Breast epithelium (tissue), 4 donors: ENCODE measurements around the gene GSDMA. TPM values are rescaled to one million over a fixed set of nuclear protein-coding genes. Genes with fewer than 3 reads are reported as not detected.
A peak's percentile ranks its signal among the peaks of the same experiment; 100 is the strongest.

Experiments used
- DNase-seq, 2 donors: peaks; one replicate each; pipeline ENCODE4 v3.0.0-alpha.2; 2019; ENCODE audit warnings: low spot score in 2 of 2
- H3K27ac ChIP-seq, 2 donors: fragments of 200-600 bp; sonication (generic) in 1 of 2; one replicate each; pipeline ENCODE4 v1.5.1; 2016 to 2019; ENCODE audit warnings: mild to moderate bottlenecking in 1 of 2
- H3K27me3 ChIP-seq, 2 donors: fragments of 200-600 bp; sonication (generic) in 1 of 2; one replicate each; pipeline versions ENCODE4 v1.5.1 to v1.6.0; 2017 to 2019; ENCODE audit warnings: control low read depth in 1 of 2, mild to moderate bottlenecking in 1 of 2
- H3K36me3 ChIP-seq: fragments of 200-600 bp; one replicate; pipeline ENCODE4 v1.5.1; 2019
- H3K4me1 ChIP-seq, 2 donors: fragments of 200-600 bp; sonication (generic); one replicate each; pipeline ENCODE4 v1.5.1; 2016 to 2019; ENCODE audit warnings: control low read depth in 1 of 2
- H3K4me3 ChIP-seq, 3 donors: fragments of 200-600 bp; sonication (generic); 1 replicate in 2 of 3; 2 replicates in 1 of 3; pipeline ENCODE4 v1.5.1; 2016 to 2019; ENCODE audit warnings: mild to moderate bottlenecking in 3 of 3, moderate library complexity in 2 of 3
- H3K9me3 ChIP-seq, 2 donors: fragments of 200-600 bp; sonication (generic) in 1 of 2; one replicate each; pipeline ENCODE4 v1.5.1; 2016 to 2019; ENCODE audit warnings: control low read depth in 1 of 2
- POLR2A ChIP-seq: fragments of 450-650 bp; IDR thresholded peaks from one replicate; pipeline ENCODE4 v1.6.1; 2016; ENCODE audit warnings: antibody characterized with exemption, mild to moderate bottlenecking, moderate library complexity
- POLR2AphosphoS5 ChIP-seq, 3 donors: sonication (generic); formaldehyde crosslinking; IDR thresholded peaks; one replicate each; pipeline ENCODE4 v1.6.1; 2017; ENCODE audit warnings: antibody characterized with exemption in 3 of 3
- intact Hi-C: fragments of 100-400 bp; cut with DNase I; formaldehyde crosslinking; loops from one replicate; pipeline ENCODE4 v1.15.1; 2023; ENCODE audit warnings: low total_unique reads
- total RNA-seq, 3 donors: library from RNA; depleted of rRNA; stranded (reverse); fragments of >200 nt; gene quantifications; one replicate each; pipeline ENCODE4 v1.1.0, GENCODE V29; 2016
- TF ChIP-seq, protein P1 (sequence below), 3 donors: fragments of 450-650 bp; IDR thresholded peaks; one replicate each; pipeline ENCODE4 v1.5.1; 2016 to 2017; ENCODE audit warnings: antibody characterized with exemption in 3 of 3, mild to moderate bottlenecking in 3 of 3, moderate library complexity in 3 of 3

Gene GSDMA
- total RNA-seq, 3 donors from 2014 or later: 0.44 to 3.4 TPM; not detected in 1

DNA sequence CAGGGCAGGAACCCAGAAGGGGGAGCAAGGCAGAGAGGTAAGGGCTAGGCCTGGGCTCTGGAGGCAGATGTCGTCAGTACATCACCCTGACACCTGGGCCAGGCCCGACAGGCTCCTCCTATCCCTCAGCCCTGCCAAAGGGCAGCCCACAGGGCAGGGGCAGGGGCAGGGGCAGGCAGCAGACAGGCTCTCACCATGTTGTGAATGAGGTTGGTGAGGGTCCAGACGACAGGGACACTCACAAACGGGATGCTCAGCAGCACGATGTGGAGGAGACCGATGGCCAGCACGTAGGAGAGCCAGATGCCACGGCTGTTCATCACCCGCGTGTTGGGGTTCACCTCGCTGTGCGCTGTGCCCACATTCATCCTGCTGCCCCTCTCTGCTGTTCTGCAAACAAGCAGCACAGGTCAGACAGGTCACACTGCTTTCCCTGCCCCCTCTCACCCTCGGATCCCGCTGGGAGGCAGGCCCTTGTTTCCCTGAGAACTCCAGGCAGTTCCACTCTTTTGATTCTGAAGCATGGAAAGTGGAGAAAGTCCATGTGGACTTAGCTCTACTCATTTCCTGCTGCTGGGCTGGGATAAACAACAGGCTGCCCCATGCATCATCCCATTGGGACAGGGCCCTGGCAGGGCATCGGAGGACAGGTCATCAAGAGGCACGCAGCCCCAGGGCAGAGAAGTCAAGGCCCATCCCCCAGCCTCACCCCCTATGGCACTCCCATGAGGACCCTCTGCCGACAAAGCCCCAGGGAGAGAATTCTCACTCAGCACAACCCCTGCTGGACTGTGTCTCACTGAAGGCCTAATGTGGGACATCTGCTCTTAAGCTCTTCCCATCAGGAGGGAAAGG is 38.7 kb upstream of the GSDMA start:
- peaks cover 11 to 23% of the 10 kb centered on the region in 2 donors for H3K4me1 ChIP-seq
- TF ChIP-seq, protein P1, sequence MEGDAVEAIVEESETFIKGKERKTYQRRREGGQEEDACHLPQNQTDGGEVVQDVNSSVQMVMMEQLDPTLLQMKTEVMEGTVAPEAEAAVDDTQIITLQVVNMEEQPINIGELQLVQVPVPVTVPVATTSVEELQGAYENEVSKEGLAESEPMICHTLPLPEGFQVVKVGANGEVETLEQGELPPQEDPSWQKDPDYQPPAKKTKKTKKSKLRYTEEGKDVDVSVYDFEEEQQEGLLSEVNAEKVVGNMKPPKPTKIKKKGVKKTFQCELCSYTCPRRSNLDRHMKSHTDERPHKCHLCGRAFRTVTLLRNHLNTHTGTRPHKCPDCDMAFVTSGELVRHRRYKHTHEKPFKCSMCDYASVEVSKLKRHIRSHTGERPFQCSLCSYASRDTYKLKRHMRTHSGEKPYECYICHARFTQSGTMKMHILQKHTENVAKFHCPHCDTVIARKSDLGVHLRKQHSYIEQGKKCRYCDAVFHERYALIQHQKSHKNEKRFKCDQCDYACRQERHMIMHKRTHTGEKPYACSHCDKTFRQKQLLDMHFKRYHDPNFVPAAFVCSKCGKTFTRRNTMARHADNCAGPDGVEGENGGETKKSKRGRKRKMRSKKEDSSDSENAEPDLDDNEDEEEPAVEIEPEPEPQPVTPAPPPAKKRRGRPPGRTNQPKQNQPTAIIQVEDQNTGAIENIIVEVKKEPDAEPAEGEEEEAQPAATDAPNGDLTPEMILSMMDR (IDR thresholded peaks at IDR 0.05): no peak
- no peak for TF ChIP-seq POLR2AphosphoS5 (IDR thresholded peaks at IDR 0.05)
- no peak for TF ChIP-seq POLR2A
- intact Hi-C loops: no loop called here
- H3K9me3 ChIP-seq: no peaks in the 10 kb centered on the region
- no peak for DNase-seq
- no peaks in the 10 kb centered on the region for H3K27me3 ChIP-seq
- no peaks in the 10 kb centered on the region for H3K36me3 ChIP-seq
- peak overlapping the region; percentile 22 to 93 for H3K27ac ChIP-seq
- no peak overlapping the region for H3K4me3 ChIP-seq

DNA sequence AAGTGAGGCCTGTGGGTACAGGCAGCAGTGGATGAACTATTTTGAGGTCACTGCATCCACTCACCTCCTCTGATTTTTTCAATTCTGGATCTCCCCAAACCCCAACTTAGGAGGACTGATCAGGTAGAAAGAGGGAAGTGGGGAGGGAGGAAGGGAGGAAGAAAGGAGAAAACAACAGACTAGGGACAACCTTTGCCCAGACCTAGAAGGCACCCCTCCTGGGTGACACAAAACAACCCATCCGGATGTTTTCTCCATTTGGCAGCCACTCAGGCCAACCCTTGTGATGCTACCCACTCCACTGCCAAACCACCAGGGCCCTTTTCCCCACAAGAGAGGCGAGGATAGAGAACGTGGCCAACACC is 38.1 kb upstream of the GSDMA start:
- peaks cover 11 to 23% of the 10 kb centered on the region in 2 donors for H3K4me1 ChIP-seq
- no peaks in the 10 kb centered on the region for H3K27me3 ChIP-seq
- no peaks in the 10 kb centered on the region for H3K36me3 ChIP-seq
- H3K9me3 ChIP-seq: no peaks in the 10 kb centered on the region
- DNase-seq: no peak
- H3K4me3 ChIP-seq: no peak overlapping the region
- TF ChIP-seq POLR2AphosphoS5 (IDR thresholded peaks at IDR 0.05): no peak
- TF ChIP-seq POLR2A: no peak
- TF ChIP-seq, protein P1 (IDR thresholded peaks at IDR 0.05): no peak
- H3K27ac ChIP-seq: peak overlapping the region; percentile 22 to 93
- intact Hi-C loops: no loop called here

DNA sequence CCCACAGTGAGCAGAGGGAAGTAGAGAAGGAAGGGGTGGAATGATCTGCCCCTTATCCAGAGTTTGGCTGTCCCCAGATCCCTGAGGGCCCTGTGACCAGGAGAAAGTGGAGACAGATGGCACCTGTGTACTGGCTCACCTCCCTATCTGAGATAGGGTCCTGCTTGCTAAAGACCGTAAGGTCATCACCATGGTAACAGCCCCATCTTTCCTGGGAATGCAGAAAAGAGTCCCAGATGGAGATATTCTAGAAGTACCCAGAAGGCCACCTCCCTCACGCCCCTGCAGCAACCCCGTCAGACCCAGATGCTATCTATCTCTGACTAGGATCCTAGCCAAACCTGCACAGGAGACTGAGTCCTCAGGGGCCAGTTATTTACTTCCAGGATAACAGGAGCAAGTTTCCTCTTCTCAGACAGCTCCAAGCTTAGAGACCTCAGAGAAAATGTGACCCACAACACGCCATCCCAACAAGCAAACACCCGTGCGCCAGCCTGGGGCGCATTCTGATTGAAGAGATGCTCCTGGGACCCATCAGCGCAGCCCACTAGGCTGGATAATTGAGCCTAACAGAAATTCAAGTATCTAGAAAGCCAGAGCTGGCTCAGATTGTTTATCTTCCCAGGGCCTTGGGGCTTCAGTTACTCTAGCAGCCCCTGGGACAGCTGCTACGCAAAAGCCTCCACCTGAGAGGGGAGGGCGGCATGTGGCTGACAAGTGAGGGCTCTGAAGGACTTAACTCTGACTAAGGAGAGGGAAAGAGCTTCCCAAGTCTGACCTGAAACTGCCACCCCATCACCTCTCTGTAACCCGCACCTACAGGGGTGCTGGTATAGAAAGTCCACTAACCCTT is 37.3 kb upstream of the GSDMA start:
- H3K4me3 ChIP-seq: peak overlapping the region in 1 of 3 donors; percentile 88
- intact Hi-C loops: no loop called here
- H3K27ac ChIP-seq: peak overlapping the region; percentile 93 to 95
- no peaks in the 10 kb centered on the region for H3K27me3 ChIP-seq
- H3K4me1 ChIP-seq: peaks cover 11 to 23% of the 10 kb centered on the region in 2 donors
- TF ChIP-seq POLR2A (no peak), POLR2AphosphoS5 (IDR thresholded peaks at IDR 0.05) (no peak)
- TF ChIP-seq, protein P1 (IDR thresholded peaks at IDR 0.05): no peak
- H3K36me3 ChIP-seq: no peaks in the 10 kb centered on the region
- no peaks in the 10 kb centered on the region for H3K9me3 ChIP-seq
- no peak for DNase-seq

DNA sequence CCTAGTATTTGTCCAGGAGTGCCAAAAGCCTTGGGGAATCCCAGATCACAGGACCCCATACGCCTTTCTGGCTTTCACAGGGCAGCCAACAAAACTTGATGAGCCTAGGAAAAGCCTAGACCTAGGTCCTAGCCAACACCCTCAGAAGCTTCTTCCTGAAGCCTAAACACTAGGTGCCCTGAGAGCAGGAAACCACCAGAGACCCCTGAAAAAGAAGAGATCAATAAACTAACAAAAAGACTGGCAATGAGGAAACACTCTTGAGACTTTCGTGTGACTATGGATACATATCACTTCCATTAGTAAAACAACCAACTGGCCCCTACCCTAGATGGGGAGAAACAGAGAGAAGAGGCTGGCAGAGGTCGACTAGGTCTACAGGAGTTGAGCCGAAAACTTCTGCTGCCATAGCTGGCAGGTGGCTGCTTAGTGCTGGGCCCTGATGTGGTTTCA is 36.6 kb upstream of the GSDMA start:
- Histone ChIP-seq H3K36me3 (no peaks in the 10 kb centered on the region), H3K4me1 (peaks cover 11 to 23% of the 10 kb centered on the region in 2 donors), H3K9me3 (no peaks in the 10 kb centered on the region), H3K27ac (peak overlapping the region; percentile 93 to 95), H3K4me3 (peak overlapping the region in 2 of 3 donors; percentile 88 to 95), H3K27me3 (no peaks in the 10 kb centered on the region)
- no peak for DNase-seq
- TF ChIP-seq, protein P1 (IDR thresholded peaks at IDR 0.05): no peak
- TF ChIP-seq POLR2AphosphoS5 (IDR thresholded peaks at IDR 0.05): no peak
- TF ChIP-seq POLR2A: no peak
- intact Hi-C loops: no loop called here
